Smooth muscle cell of the brain vasculature (primary cell): Measurements from ENCODE around the gene FBXO48.

Experiments used
- DNase-seq: peaks from one replicate; pipeline ENCODE4 v3.0.0-alpha.2; 2012; ENCODE audit warnings: low read depth, low spot score

Gene FBXO48

GRCh38 chr2:68414876-68415275 is 52.2 kb downstream of the FBXO48 start:
- no peak for DNase-seq

- DNase-seq = no peak
Observed at GRCh38 chr2:68414452-68414851, 52.6 kb downstream of the FBXO48 start.

- DNase-seq = no peak
Observed at GRCh38 chr2:68413466-68413865, 53.6 kb downstream of the FBXO48 start.

- DNase-seq = no peak
Observed at GRCh38 chr2:68412127-68412819, 54.8 kb downstream of the FBXO48 start.

GRCh38 chr2:68411397-68412126 is 55.5 kb downstream of the FBXO48 start:
- DNase-seq = no peak
